Measurements from ENCODE around the gene C1orf159. TPM values are rescaled to one million over a fixed set of nuclear protein-coding genes. Genes with fewer than 3 reads are reported as not detected.

C1orf159 gene
- total RNA-seq, 1 donor from 2014 or later: 8.2 TPM

- DNase-seq (ENCODE audit: low read depth) (no peak), FAIRE-seq (no peak)
- no peak overlapping the region for H3K4me3 ChIP-seq (ENCODE audit: low read depth, low read length)
- no peaks in the 10 kb centered on the region for H3K27me3 ChIP-seq (ENCODE audit: control insufficient read depth, insufficient read depth, low read length)
- H3K36me3 ChIP-seq (ENCODE audit: control insufficient read depth, insufficient read depth, low read length): no peaks in the 10 kb centered on the region
- TF ChIP-seq, protein P1, sequence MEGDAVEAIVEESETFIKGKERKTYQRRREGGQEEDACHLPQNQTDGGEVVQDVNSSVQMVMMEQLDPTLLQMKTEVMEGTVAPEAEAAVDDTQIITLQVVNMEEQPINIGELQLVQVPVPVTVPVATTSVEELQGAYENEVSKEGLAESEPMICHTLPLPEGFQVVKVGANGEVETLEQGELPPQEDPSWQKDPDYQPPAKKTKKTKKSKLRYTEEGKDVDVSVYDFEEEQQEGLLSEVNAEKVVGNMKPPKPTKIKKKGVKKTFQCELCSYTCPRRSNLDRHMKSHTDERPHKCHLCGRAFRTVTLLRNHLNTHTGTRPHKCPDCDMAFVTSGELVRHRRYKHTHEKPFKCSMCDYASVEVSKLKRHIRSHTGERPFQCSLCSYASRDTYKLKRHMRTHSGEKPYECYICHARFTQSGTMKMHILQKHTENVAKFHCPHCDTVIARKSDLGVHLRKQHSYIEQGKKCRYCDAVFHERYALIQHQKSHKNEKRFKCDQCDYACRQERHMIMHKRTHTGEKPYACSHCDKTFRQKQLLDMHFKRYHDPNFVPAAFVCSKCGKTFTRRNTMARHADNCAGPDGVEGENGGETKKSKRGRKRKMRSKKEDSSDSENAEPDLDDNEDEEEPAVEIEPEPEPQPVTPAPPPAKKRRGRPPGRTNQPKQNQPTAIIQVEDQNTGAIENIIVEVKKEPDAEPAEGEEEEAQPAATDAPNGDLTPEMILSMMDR (IDR thresholded peaks at IDR 0.05; ENCODE audit: insufficient read depth, low read length, severe bottlenecking): no peak
Observed at GRCh38 chr1:1083416-1084371, 32.2 kb downstream of the C1orf159 start.

DNA sequence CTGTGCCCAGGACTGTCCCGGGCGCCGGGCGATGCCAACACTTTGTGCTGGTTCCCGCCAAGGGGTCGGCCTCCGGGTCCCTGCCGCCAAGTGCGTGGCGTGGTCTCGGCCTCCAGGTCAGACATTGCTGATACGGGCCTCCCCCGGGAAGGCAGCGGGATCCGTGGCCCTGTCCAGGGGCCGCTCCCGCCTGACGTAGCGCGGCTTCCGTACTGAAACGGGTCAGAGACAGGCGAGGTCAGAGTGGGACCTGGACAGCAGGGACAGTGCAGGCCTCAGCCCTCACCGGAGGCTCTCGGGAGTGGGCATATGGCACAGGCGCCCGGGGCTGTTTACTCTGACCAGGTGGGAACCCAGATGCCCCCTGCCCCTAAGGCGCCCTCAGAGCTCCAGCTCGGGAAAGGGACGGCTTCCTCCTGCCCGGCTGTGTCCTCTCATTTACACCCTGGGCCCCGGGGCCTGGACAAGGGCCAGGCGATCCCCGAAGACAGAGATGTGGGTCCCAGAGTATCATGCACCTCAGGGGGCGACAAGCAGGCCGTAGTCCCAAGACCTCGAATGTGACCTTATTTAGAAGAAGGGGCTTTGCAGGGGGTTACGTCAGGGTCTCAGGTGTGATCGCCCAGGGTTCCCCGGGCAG is 33.0 kb downstream of the C1orf159 start:
- H3K36me3 ChIP-seq (ENCODE audit: control insufficient read depth, insufficient read depth, low read length): no peaks in the 10 kb centered on the region
- no peak for FAIRE-seq
- H3K27me3 ChIP-seq (ENCODE audit: control insufficient read depth, insufficient read depth, low read length): no peaks in the 10 kb centered on the region
- no peak overlapping the region for H3K4me3 ChIP-seq (ENCODE audit: low read depth, low read length)
- TF ChIP-seq, protein P1 (IDR thresholded peaks at IDR 0.05; ENCODE audit: insufficient read depth, low read length, severe bottlenecking): no peak
- no peak for DNase-seq (ENCODE audit: low read depth)

GRCh38 chr1:1082239-1082775 is 33.6 kb downstream of the C1orf159 start:
- Histone ChIP-seq H3K36me3 (ENCODE audit: control insufficient read depth, insufficient read depth, low read length) (no peaks in the 10 kb centered on the region), H3K4me3 (ENCODE audit: low read depth, low read length) (no peak overlapping the region), H3K27me3 (ENCODE audit: control insufficient read depth, insufficient read depth, low read length) (no peaks in the 10 kb centered on the region)
- no peak for DNase-seq (ENCODE audit: low read depth)
- no peak for FAIRE-seq
- TF ChIP-seq, protein P1 (IDR thresholded peaks at IDR 0.05; ENCODE audit: insufficient read depth, low read length, severe bottlenecking): no peak

- no peak for FAIRE-seq
- DNase-seq (ENCODE audit: low read depth): no peak
- no peaks in the 10 kb centered on the region for H3K36me3 ChIP-seq (ENCODE audit: control insufficient read depth, insufficient read depth, low read length)
- TF ChIP-seq, protein P1 (IDR thresholded peaks at IDR 0.05; ENCODE audit: insufficient read depth, low read length, severe bottlenecking): no peak
- no peaks in the 10 kb centered on the region for H3K27me3 ChIP-seq (ENCODE audit: control insufficient read depth, insufficient read depth, low read length)
- H3K4me3 ChIP-seq (ENCODE audit: low read depth, low read length): no peak overlapping the region
Observed at GRCh38 chr1:1081311-1082238, 34.3 kb downstream of the C1orf159 start.

- Histone ChIP-seq H3K27me3 (ENCODE audit: control insufficient read depth, insufficient read depth, low read length) (no peaks in the 10 kb centered on the region), H3K36me3 (ENCODE audit: control insufficient read depth, insufficient read depth, low read length) (no peaks in the 10 kb centered on the region), H3K4me3 (ENCODE audit: low read depth, low read length) (no peak overlapping the region)
- TF ChIP-seq, protein P1 (IDR thresholded peaks at IDR 0.05; ENCODE audit: insufficient read depth, low read length, severe bottlenecking): no peak
- FAIRE-seq (no peak), DNase-seq (ENCODE audit: low read depth) (no peak)
Observed at GRCh38 chr1:1080951-1081310, 35.0 kb downstream of the C1orf159 start.

Measured in bronchial epithelial cell (primary cell).